ENCODE results near the gene TNS1.

TNS1 gene

DNA sequence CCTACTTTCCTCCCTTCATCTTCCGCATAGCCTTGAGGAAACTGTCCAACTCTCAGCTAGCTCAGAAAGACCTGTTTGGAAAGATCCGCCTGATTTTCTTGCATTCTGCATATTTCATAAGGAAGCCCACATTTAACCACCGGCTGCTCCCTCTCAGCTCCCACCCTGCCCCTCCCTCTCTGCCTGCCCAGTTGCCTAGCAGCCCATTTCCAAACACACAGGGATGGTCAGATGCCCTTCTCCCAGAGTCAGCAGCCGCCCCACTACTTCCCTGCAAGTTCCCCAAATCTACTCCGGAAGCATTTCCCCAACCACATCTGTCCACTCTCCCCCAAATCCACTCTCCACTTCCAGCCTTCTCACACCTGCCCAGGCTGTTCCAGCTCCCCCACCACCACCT, 96.0 kb downstream of the TNS1 start:
- TF ChIP-seq, protein P1, sequence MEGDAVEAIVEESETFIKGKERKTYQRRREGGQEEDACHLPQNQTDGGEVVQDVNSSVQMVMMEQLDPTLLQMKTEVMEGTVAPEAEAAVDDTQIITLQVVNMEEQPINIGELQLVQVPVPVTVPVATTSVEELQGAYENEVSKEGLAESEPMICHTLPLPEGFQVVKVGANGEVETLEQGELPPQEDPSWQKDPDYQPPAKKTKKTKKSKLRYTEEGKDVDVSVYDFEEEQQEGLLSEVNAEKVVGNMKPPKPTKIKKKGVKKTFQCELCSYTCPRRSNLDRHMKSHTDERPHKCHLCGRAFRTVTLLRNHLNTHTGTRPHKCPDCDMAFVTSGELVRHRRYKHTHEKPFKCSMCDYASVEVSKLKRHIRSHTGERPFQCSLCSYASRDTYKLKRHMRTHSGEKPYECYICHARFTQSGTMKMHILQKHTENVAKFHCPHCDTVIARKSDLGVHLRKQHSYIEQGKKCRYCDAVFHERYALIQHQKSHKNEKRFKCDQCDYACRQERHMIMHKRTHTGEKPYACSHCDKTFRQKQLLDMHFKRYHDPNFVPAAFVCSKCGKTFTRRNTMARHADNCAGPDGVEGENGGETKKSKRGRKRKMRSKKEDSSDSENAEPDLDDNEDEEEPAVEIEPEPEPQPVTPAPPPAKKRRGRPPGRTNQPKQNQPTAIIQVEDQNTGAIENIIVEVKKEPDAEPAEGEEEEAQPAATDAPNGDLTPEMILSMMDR (IDR thresholded peaks at IDR 0.05; ENCODE audit: extremely low read depth, missing control alignments) = no peak
- no peak for DNase-seq (ENCODE audit: low spot score)

DNA sequence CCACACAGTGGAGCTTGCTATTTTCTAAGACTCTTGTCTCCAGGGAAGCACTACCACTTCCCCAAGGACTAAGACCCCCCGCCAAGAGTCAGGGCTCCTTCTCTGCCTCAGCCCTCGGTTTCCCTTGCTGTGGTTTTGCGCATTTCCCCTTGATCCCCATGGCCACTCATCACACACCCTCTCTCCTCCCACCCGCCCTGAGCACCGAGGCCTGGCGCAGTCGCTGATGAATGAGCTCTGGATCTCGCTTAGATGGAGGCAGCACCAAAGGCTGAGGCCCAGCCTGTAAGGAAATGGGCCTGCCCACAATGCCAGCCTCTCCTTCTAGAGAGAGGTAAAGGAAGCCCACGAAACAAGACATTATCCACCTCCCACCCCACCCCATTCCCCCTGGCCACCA, 96.9 kb downstream of the TNS1 start:
- DNase-seq (ENCODE audit: low spot score) = no peak
- TF ChIP-seq, protein P1 (IDR thresholded peaks at IDR 0.05; ENCODE audit: extremely low read depth, missing control alignments) = no peak

- TF ChIP-seq, protein P1 (IDR thresholded peaks at IDR 0.05; ENCODE audit: extremely low read depth, missing control alignments) = no peak
- no peak for DNase-seq (ENCODE audit: low spot score)
These were observed 97.4 kb downstream of the TNS1 start for GRCh38 chr2:217905395-217905794.

DNA sequence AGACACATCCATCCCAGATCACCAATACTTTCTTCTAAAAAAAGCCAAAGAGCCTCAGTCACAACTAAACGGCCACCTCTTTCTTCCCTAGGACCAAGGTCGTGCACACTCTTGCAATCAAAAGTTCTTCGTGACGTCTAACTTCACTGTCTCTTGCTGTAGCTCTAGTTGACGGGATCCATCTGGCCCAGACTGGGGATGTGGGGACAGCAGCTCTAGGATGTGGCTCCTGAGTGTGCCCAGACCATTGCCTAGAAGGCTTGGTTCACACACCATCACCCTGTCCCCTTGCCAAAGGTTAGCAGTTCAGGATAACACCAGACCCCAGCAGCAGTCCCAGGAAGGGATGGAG, 98.2 kb downstream of the TNS1 start:
- DNase-seq (ENCODE audit: low spot score) = no peak
- TF ChIP-seq, protein P1 (IDR thresholded peaks at IDR 0.05; ENCODE audit: extremely low read depth, missing control alignments) = no peak

DNA sequence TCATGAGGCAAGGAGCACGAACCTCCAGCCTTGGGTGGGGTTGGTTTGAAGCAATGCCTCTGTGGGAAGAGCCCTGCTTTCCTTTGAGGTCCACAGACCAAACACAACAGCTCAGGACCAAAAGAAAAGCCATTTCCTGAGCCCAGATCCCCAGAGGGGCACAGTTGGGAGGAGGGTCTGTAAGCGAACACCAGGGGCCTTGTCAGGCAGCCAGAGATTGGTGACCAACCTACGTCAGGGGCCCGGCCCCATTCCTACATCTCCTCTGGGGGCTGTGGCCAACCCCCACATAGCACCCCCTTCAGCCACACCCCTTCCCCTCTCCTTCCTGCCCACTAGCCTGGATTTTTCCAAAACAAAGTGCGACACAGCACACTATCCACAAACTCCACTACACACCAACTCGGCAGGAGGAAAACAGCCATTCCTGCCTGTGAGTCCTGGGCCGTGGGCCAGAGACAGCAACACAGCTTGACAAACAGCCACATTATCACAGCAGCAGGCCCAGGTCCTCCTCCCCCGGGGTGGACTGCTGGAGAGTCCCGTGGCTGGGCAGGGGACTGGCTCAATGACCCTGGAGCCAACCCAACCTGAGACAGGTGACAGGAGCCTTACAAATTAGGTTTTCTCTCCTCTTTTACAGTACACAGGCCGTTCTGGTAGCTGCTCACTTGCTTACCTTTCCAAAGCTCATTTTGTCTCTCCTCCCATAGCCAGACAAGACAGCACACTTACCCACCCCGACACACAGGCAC, 98.8 kb downstream of the TNS1 start:
- TF ChIP-seq, protein P1 (IDR thresholded peaks at IDR 0.05; ENCODE audit: extremely low read depth, missing control alignments) = no peak
- no peak for DNase-seq (ENCODE audit: low spot score)

DNA sequence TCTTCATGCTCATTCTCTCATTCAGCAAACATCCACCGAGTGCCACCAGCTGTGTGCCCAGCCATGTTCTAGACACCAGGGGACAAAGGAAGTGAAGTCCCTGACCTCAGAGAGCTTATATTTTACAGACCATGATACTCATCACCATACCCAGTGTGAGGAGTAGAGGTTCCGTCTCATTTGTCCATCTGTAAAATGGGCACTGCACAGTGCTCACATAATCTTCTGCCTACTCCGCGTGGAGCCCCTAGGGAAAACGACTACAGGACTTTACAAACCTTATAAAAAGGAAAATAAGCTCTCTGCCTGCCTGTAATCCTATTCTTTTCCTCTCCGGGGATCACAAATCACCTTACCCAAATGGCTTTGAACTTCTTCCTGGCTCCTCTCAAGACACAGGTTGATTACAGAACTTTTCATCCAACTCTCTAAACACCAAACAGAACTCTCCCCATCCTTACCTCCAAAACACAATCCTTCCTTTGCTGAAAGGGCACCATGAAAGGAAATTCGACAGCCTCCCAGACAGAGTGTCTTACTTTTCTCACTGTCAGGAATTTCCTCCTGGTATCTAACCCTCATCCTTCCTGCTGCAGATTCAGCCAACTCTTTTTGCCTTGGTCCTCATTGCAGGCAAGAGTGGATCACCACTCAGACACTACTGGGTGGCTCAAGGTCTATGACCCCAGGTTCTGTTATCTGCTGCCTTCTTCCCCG, 99.5 kb downstream of the TNS1 start:
- TF ChIP-seq, protein P1 (IDR thresholded peaks at IDR 0.05; ENCODE audit: extremely low read depth, missing control alignments) = no peak
- DNase-seq (ENCODE audit: low spot score) = no peak

DNA sequence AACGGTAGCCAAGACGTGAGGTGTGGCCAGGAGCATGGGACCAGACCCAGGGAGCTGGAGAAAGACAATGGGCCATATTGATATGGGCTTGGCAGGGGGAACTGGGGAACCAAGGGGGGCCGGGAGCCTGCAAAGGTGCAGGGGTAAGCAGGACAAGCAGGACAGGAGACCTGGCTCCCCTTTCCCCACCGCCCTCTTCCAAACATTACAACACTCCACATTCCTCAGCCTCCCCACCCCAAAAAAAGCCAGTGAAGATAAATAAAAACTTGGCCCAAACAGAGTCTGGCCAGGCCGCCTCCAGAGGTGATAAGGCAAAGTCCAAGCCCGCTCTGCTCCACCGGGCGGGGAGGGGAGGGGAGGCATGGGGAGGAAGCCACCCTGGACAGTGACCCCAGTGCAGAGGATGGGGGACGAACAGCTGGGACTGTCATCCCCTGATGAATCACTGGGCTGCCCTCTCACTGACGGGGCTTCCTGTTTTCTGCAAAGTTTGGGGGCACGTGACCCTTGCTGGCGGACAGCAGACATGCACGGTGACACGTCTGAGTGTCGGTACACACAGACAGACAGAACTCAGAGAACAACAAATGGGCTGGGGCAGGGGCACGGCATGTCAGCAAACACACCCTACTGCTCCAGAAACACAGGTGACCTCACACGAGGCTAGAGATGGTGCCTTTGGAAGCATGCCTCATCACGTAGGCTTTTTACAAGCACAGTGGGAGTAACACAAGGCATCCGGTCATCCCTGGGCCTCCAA, 100.2 kb downstream of the TNS1 start:
- no peak for DNase-seq (ENCODE audit: low spot score)
- TF ChIP-seq, protein P1 (IDR thresholded peaks at IDR 0.05; ENCODE audit: extremely low read depth, missing control alignments) = no peak
